ENCODE data around the gene DVL1. TPM values are rescaled to one million over a fixed set of nuclear protein-coding genes. Genes with fewer than 3 reads are reported as not detected.

DVL1 gene
- total and polyA plus RNA-seq, 4 experiments from 2014 or later, result 0.19 to 44.6 (median 22.8) TPM

DNA sequence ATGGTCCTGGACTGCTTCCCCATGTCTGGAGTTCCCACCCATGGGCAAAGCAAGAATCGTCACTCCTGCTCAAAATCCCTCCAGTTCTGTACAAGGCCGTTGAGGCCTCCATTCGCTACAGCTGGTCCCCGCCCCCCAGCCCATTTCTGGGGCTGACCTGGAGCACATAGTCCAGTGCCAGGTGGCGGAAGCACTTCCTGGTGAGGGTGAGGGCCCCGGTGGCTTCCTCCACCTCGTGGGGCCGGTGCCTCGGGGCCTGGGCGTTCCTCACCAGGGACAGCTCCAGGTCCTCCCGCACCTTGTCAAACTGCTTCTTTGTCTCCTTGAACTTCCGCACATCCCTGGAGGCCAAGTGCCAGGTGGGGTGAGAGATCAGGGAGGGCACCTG is 48.9 kb downstream of the DVL1 start:
- H3K27ac Mint-ChIP-seq, result no peak overlapping the region
- no peaks in the 10 kb centered on the region for H3K9me3 Mint-ChIP-seq
- H3K27me3 Mint-ChIP-seq, result no peaks in the 10 kb centered on the region
- no peaks in the 10 kb centered on the region for H3K9me3 ChIP-seq (ENCODE audit: control insufficient read depth in 1 of 2, low read length in 2 of 2)
- intact Hi-C loops (cut with micrococcal nuclease), result no loop called here
- no peak overlapping the region for H3K4me3 ChIP-seq (ENCODE audit: low read length in 2 of 2)
- CTCF ChIA-PET (ENCODE audit: partially characterized antibody), result interaction anchor here (1.0 kb wide), 1 partner anchor 13 kb away, joined by 3 read pairs; no protein-coding TSS in a partner anchor
- no peak overlapping the region for H3K4me3 Mint-ChIP-seq
- POLR2A ChIA-PET (ENCODE audit: partially characterized antibody), result interaction anchor here (1.3 kb wide), 1 partner anchor 9 kb away, joined by 3 read pairs; no protein-coding TSS in a partner anchor
- H3K4me1 ChIP-seq (ENCODE audit: insufficient read depth, low read length), result peaks cover 10% of the 10 kb centered on the region
- DNase-seq, result no peak
- H3K36me3 Mint-ChIP-seq, result no peaks in the 10 kb centered on the region
- no peak overlapping the region for H3K27ac ChIP-seq (ENCODE audit: low read depth, low read length)
- peaks cover 0 to 4% (median 2%) of the 10 kb centered on the region in 4 donors for H3K4me1 Mint-ChIP-seq
- no peaks in the 10 kb centered on the region for H3K36me3 ChIP-seq (ENCODE audit: insufficient read depth, low read length)
- no peaks in the 10 kb centered on the region for H3K27me3 ChIP-seq (ENCODE audit: insufficient read depth, low read length)

DNA sequence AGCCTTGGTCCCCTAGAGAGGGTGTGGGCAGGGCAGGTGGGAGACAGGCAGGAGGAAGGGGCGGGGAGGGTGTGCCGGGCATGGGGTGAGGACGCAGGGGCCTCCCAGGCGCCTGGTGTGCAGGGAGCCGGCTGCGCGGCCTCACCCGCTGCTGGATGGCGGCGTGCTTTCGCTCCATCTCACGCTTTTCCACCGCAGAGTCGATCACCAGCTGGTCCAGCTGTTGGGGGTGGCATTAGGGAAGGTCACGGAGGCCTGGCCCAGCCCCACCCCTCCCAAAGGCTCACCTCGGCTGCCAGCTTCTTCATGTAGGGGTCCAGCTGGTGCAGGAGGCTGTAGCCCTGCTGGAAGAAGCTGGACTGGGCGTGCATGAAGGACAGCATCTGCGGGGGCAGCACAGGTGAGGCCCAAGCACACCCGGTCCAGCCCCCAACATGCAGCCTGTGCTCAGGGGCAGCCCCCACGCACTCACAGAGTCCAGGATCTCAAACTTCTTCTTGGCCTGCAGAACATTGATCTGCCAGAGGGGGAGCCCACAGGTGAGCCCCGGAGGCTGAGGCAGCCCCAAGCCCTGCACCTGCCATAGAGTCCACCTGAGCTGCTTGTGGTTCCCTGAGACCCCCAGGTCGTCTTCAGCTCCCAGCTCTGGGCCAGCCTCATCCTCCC is 49.4 kb downstream of the DVL1 start:
- H3K4me3 Mint-ChIP-seq, result no peak overlapping the region
- no peak overlapping the region for H3K27ac Mint-ChIP-seq
- CTCF ChIA-PET (ENCODE audit: partially characterized antibody), result interaction anchor here (1.0 kb wide), 1 partner anchor 13 kb away, joined by 3 read pairs; no protein-coding TSS in a partner anchor
- Histone ChIP-seq H3K36me3 (ENCODE audit: insufficient read depth, low read length) (no peaks in the 10 kb centered on the region), H3K27ac (ENCODE audit: low read depth, low read length) (no peak overlapping the region), H3K4me3 (ENCODE audit: low read length in 2 of 2) (no peak overlapping the region), H3K4me1 (ENCODE audit: insufficient read depth, low read length) (peaks cover 4% of the 10 kb centered on the region), H3K9me3 (ENCODE audit: control insufficient read depth in 1 of 2, low read length in 2 of 2) (no peaks in the 10 kb centered on the region), H3K27me3 (ENCODE audit: insufficient read depth, low read length) (no peaks in the 10 kb centered on the region)
- no peaks in the 10 kb centered on the region for H3K36me3 Mint-ChIP-seq
- peak in 2 of 5 donors; percentile 31 to 40 for DNase-seq
- intact Hi-C loops (cut with micrococcal nuclease), result no loop called here
- no peaks in the 10 kb centered on the region for H3K27me3 Mint-ChIP-seq
- H3K9me3 Mint-ChIP-seq, result no peaks in the 10 kb centered on the region
- peaks cover 0 to 3% (median 0%) of the 10 kb centered on the region in 4 donors for H3K4me1 Mint-ChIP-seq
- POLR2A ChIA-PET (ENCODE audit: partially characterized antibody), result interaction anchor here (1.3 kb wide), 1 partner anchor 10 kb away, joined by 3 read pairs; no protein-coding TSS in a partner anchor

DNA sequence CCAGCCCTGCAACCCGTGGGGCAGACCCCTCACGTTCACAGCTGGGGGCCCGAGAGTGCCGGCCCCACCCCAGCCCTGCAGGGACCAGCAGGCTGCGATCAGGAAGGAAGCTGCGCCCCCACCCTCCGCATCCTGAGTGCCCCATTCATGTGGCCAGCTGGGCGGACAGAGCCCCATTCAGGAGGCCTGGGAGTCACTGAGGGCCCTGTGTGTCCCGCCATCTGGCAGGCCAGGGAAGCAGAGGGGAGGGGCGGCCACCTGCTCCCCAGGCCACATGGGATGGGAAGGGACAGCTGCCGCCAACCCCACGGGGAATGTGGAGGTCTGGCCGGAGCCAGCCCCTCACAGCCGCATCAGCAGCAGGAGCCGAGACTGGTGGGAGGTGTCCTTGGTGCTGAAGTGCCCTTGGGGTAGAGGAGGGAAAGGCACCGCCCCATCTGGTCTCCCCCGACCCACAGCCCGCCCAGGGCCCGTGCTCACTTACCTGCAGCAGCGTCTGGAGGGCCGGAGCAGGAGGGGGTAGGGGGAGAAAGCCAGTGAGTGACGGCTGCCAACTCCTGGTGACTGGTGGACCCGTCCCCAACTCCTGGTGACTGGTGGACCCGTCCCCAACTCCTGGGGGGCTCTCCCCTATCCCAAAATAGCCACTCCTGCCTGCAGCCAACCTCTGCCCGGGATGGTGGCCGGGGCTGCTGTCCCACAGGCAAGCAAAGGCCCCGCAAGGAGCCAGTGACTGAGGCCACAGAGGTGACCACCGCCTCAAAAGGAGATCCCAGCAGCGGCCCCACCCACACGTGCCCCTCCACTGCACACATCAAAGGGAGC is 50.1 kb downstream of the DVL1 start:
- ChIA-PET POLR2A (ENCODE audit: partially characterized antibody) (no interaction called here), CTCF (ENCODE audit: partially characterized antibody) (interaction anchor here (1.0 kb wide), 1 partner anchor 12 kb away, joined by 3 read pairs; no protein-coding TSS in a partner anchor)
- Mint-ChIP-seq H3K4me3 (no peak overlapping the region), H3K27me3 (no peaks in the 10 kb centered on the region), H3K9me3 (no peaks in the 10 kb centered on the region), H3K27ac (no peak overlapping the region), H3K36me3 (no peaks in the 10 kb centered on the region), H3K4me1 (peaks cover 0 to 2% (median 0%) of the 10 kb centered on the region in 4 donors)
- Histone ChIP-seq H3K36me3 (ENCODE audit: insufficient read depth, low read length) (no peaks in the 10 kb centered on the region), H3K9me3 (ENCODE audit: control insufficient read depth in 1 of 2, low read length in 2 of 2) (no peaks in the 10 kb centered on the region), H3K4me1 (ENCODE audit: insufficient read depth, low read length) (no peaks in the 10 kb centered on the region), H3K27ac (ENCODE audit: low read depth, low read length) (no peak overlapping the region), H3K27me3 (ENCODE audit: insufficient read depth, low read length) (no peaks in the 10 kb centered on the region), H3K4me3 (ENCODE audit: low read length in 2 of 2) (no peak overlapping the region)
- intact Hi-C loops (cut with micrococcal nuclease), result no loop called here
- DNase-seq, result peak in 1 of 5 donors; percentile 33

DNA sequence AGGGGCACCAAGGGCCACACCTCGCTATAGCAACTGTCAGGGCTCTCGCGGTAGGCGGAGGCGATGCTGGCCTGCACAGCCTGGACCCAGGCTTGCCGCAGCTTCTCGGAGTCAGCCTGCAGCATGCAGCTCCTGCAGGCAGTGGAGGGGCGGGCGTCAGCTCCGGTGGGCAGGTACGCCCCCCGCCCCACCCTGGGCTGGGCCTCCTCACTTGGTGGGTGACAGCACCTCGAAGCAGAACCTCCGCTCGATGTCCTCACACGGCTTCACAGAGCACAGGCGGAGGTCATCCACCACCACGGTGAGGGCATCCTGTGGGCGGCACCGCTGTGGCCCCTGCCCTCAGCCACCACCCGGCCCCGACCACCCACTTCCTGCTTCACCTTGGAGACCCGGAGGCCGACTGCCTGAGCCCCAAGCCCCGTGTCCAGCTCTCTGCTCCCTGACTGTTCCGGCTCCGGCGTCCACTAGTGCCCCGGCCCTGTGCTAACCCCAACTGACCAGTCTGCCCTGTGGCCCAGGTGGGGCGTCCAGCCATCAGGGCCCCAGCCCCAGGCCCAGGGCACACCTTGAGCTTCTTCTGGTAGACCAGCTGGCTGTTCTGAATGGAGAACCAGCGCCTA is 51.3 kb downstream of the DVL1 start:
- no peaks in the 10 kb centered on the region for H3K36me3 ChIP-seq (ENCODE audit: insufficient read depth, low read length)
- Mint-ChIP-seq H3K4me3 (no peak overlapping the region), H3K27ac (no peak overlapping the region), H3K36me3 (no peaks in the 10 kb centered on the region), H3K27me3 (no peaks in the 10 kb centered on the region), H3K4me1 (peaks cover 0 to 2% (median 0%) of the 10 kb centered on the region in 4 donors), H3K9me3 (no peaks in the 10 kb centered on the region)
- ChIA-PET POLR2A (ENCODE audit: partially characterized antibody) (interaction anchor here (0.5 kb wide), 1 partner anchor 420 kb away, joined by 3 read pairs; no protein-coding TSS in a partner anchor), CTCF (ENCODE audit: partially characterized antibody) (no interaction called here)
- H3K9me3 ChIP-seq (ENCODE audit: control insufficient read depth in 1 of 2, low read length in 2 of 2), result no peaks in the 10 kb centered on the region
- no peaks in the 10 kb centered on the region for H3K4me1 ChIP-seq (ENCODE audit: insufficient read depth, low read length)
- no peak for DNase-seq
- H3K27me3 ChIP-seq (ENCODE audit: insufficient read depth, low read length), result no peaks in the 10 kb centered on the region
- H3K27ac ChIP-seq (ENCODE audit: low read depth, low read length), result no peak overlapping the region
- H3K4me3 ChIP-seq (ENCODE audit: low read length in 2 of 2), result no peak overlapping the region
- intact Hi-C loops (cut with micrococcal nuclease), result no loop called here

DNA sequence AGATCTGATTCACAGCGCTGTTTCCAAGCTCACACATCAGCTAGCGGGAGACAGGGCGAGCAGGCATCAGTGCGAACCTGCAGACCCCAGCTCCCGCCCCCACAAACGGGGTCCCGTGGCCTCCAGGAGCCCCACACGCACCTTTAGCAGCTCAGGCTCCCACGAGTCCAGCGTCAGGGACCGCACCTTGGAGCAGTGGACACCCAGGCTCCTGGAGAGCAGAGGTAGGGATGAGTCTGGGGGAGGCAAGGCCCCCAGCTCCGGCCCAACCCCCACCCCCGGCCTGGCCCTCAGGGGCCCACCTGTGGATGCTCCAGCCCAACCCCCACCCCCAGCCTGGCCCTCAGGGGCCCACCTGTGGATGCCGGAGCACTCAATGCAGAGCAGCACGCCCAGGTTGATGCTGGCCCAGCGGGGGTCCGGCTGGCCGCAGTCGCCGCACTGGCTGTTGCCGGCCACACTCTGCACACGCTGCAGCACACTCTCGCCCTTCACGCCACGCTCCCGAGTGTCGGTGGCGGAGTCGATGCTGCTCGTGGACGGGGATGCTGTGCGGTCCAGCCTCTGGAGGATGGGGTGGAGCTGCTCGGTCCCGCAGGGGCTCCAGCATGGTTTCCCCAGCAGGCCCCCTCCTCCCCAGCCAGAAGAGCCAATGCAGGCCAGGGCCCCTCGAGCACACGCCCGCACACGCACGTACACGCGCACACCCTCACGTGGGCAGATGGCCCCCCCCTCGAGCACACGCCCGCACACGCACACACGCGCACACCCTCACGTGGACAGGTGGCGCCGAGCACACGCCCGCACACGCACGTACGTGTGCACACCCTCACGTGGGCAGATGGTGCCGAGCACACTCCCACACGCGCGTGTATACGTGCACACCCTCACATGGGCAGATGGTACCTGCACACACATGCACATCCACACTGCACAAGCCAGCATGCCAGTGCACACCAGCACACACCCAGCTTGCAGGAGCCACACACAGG is 52.9 kb downstream of the DVL1 start:
- H3K27me3 ChIP-seq (ENCODE audit: insufficient read depth, low read length), result no peaks in the 10 kb centered on the region
- H3K36me3 ChIP-seq (ENCODE audit: insufficient read depth, low read length), result no peaks in the 10 kb centered on the region
- Mint-ChIP-seq H3K36me3 (no peaks in the 10 kb centered on the region), H3K4me3 (no peak overlapping the region), H3K4me1 (peaks cover 0 to 5% (median under 1%) of the 10 kb centered on the region in 4 donors), H3K27me3 (no peaks in the 10 kb centered on the region), H3K27ac (no peak overlapping the region), H3K9me3 (no peaks in the 10 kb centered on the region)
- POLR2A ChIA-PET (ENCODE audit: partially characterized antibody), result no interaction called here
- no peak overlapping the region for H3K4me3 ChIP-seq (ENCODE audit: low read length in 2 of 2)
- peak in 1 of 5 donors; percentile 19 for DNase-seq
- CTCF ChIA-PET (ENCODE audit: partially characterized antibody), result interaction anchor here (1.5 kb wide), 1 partner anchor 13 kb away, joined by 3 read pairs; no protein-coding TSS in a partner anchor
- H3K9me3 ChIP-seq (ENCODE audit: control insufficient read depth in 1 of 2, low read length in 2 of 2), result no peaks in the 10 kb centered on the region
- H3K4me1 ChIP-seq (ENCODE audit: insufficient read depth, low read length), result no peaks in the 10 kb centered on the region
- intact Hi-C loops (cut with micrococcal nuclease), result no loop called here
- no peak overlapping the region for H3K27ac ChIP-seq (ENCODE audit: low read depth, low read length)

DNA sequence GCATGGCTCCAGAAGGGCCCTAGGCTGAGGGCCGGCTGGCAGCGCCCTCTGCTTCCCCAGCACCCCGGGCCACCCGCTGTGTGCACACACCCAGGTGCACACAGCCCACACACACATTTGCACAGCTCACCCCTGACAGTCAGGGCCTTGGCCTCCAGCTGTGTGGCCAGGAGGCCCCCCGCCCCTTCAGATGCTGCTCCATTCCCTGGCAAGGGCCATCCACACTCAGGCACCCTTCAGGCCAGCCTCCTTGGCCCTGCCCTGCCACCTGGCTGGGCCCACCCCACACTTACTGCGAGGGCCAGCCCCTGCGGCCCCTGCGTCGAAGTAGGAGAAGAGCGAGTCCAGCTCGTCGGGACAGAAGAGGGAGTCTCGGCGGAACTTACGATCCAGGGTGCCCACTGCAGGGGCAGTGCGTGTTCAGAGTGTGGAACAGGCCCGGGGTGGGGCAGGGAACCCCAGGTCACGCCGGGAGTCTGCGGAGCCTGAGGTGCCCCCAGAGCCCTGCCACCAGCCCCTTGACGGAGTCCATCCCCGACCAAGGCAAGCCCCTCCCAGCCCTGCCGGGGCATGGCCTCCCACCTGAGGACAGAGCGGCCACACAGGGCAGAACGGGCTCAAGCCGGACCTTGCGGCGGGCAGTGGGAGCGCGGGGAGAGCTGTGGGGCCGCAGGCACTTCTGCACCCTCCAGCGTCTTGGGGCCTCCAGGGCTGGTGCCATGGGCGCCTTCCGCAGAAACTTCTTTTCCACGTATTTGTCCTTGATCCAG is 53.9 kb downstream of the DVL1 start:
- intact Hi-C loops (cut with micrococcal nuclease), result no loop called here
- ChIA-PET POLR2A (ENCODE audit: partially characterized antibody) (interaction anchor here (1.1 to 1.4 kb wide), 2 partner anchors 10 to 173 kb away, joined by 3 to 4 read pairs; no protein-coding TSS in a partner anchor), CTCF (ENCODE audit: partially characterized antibody) (interaction anchor here (1.2 to 1.5 kb wide), 2 partner anchors 14 to 173 kb away, joined by 3 read pairs; no protein-coding TSS in a partner anchor)
- Mint-ChIP-seq H3K9me3 (no peaks in the 10 kb centered on the region), H3K4me1 (peaks cover 0 to 5% (median under 1%) of the 10 kb centered on the region in 4 donors), H3K27ac (no peak overlapping the region), H3K36me3 (no peaks in the 10 kb centered on the region), H3K4me3 (no peak overlapping the region), H3K27me3 (no peaks in the 10 kb centered on the region)
- Histone ChIP-seq H3K9me3 (ENCODE audit: control insufficient read depth in 1 of 2, low read length in 2 of 2) (no peaks in the 10 kb centered on the region), H3K27me3 (ENCODE audit: insufficient read depth, low read length) (no peaks in the 10 kb centered on the region), H3K4me3 (ENCODE audit: low read length in 2 of 2) (no peak overlapping the region), H3K4me1 (ENCODE audit: insufficient read depth, low read length) (no peaks in the 10 kb centered on the region), H3K36me3 (ENCODE audit: insufficient read depth, low read length) (no peaks in the 10 kb centered on the region), H3K27ac (ENCODE audit: low read depth, low read length) (no peak overlapping the region)
- peak in 1 of 5 donors; percentile 36 for DNase-seq

Measured in CD4-positive, alpha-beta memory T cell (primary cell).